B cell (primary cell): ENCODE measurements around the gene YWHAE. TPM values are rescaled to one million over a fixed set of nuclear protein-coding genes. Genes with fewer than 3 reads are reported as not detected.
"Not testable (repeated sequence)": the region's sequence is repeated elsewhere in the genome, so short reads cannot be mapped to it uniquely, and the experiment has no call there.

ENCODE experiments used
- ATAC-seq: fragments of 200-7000 bp; cut with Tn5 transposase; one replicate; pipeline ENCODE4 v1.10.0; 2021; ENCODE audit warnings: low read depth, mild to moderate bottlenecking, moderate number of reproducible peaks, moderate library complexity
- CTCF ChIA-PET: fragments of 350-600 bp; sonication (Branson Sonifier 250); formaldehyde crosslinking; loops from one replicate; lab custom pipeline; 2021; ENCODE audit warnings: antibody characterized with exemption, inconsistent platforms; lab: Charles Lee
- POLR2A ChIA-PET: fragments of 350-600 bp; sonication (Branson Sonifier 250); formaldehyde crosslinking; loops from one replicate; lab custom pipeline; 2021; ENCODE audit warnings: antibody characterized with exemption; lab: Charles Lee
- DNase-seq: peaks from one replicate; pipeline ENCODE4 v3.0.0; 2013
- H2AFZ ChIP-seq: 2 replicates; pipeline ENCODE4 v1.6.1; 2012; ENCODE audit warnings: mild to moderate bottlenecking, low read depth, low read length; ENCODE audit not compliant: insufficient read depth, poor library complexity, severe bottlenecking
- H3K27ac ChIP-seq, 2 donors: 1 replicate in 1 of 2; 2 replicates in 1 of 2; pipeline ENCODE4 v1.5.1; 2012 to 2013; ENCODE audit warnings: low read length in 2 of 2, mild to moderate bottlenecking in 2 of 2, moderate library complexity in 1 of 2
- H3K27me3 ChIP-seq, 4 experiments: fragments of 200-600 bp in 1 of 4; sonication (generic) in 1 of 4; replicated peaks in 1 of 4; 1 replicate in 2 of 4; 2 replicates in 2 of 4; pipeline versions ENCODE4 v1.6.1 to v1.7.0; 2013 to 2016; ENCODE audit warnings: low read length in 3 of 4, mild to moderate bottlenecking in 2 of 4, mixed read lengths in 1 of 4, moderate library complexity in 1 of 4; ENCODE audit not compliant: insufficient read depth in 4 of 4, control insufficient read depth in 3 of 4; ENCODE audit errors: control extremely low read depth in 1 of 4
- H3K36me3 ChIP-seq, 2 experiments: replicated peaks in 1 of 2; 1 replicate in 1 of 2; 2 replicates in 1 of 2; pipeline versions ENCODE4 v1.6.1 to v1.7.1; 2013; ENCODE audit warnings: low read length in 1 of 2; ENCODE audit not compliant: insufficient read depth in 2 of 2, control insufficient read depth in 1 of 2; ENCODE audit errors: control extremely low read depth in 1 of 2, extremely low read depth in 1 of 2
- H3K4me1 ChIP-seq, 2 donors: fragments of 200-600 bp in 1 of 2; sonication (generic) in 1 of 2; 1 replicate in 1 of 2; 2 replicates in 1 of 2; pipeline versions ENCODE4 v1.5.1 to v1.6.1; 2013 to 2017; ENCODE audit warnings: low read length in 2 of 2; ENCODE audit not compliant: control insufficient read depth in 2 of 2, insufficient read depth in 2 of 2
- H3K4me2 ChIP-seq: replicated peaks from 2 replicates; pipeline ENCODE3; 2012; ENCODE audit warnings: mild to moderate bottlenecking, low read depth, low read length; ENCODE audit not compliant: poor library complexity, severe bottlenecking
- H3K4me3 ChIP-seq, 5 experiments: fragments of 200-600 bp in 1 of 5; sonication (generic) in 1 of 5; 1 replicate in 3 of 5; 2 replicates in 2 of 5; pipeline versions ENCODE4 v1.5.1 to v1.7.0; 2011 to 2016; ENCODE audit warnings: low read length in 4 of 5, mild to moderate bottlenecking in 4 of 5, low read depth in 2 of 5, control low read depth in 1 of 5, moderate library complexity in 1 of 5; ENCODE audit not compliant: insufficient read depth in 1 of 5; ENCODE audit errors: control extremely low read depth in 1 of 5, extremely low read depth in 1 of 5
- H3K79me2 ChIP-seq: fragments of 200-600 bp; sonication (generic); one replicate; pipeline ENCODE4 v1.6.0; 2016; ENCODE audit warnings: low read length; ENCODE audit not compliant: control insufficient read depth, insufficient read depth
- H3K9ac ChIP-seq: fragments of 200-600 bp; sonication (generic); 2 replicates; pipeline ENCODE4 v1.6.1; 2017; ENCODE audit warnings: mild to moderate bottlenecking, low read length, moderate library complexity
- H3K9me3 ChIP-seq, 3 donors: one replicate each; pipeline versions ENCODE4 v1.6.1 to v1.7.1; 2013; ENCODE audit warnings: low read length in 2 of 3; ENCODE audit not compliant: control insufficient read depth in 2 of 3, insufficient read depth in 1 of 3; ENCODE audit errors: control extremely low read depth in 1 of 3
- H4K20me1 ChIP-seq: 2 replicates; pipeline ENCODE4 v1.6.0; 2012; ENCODE audit warnings: mild to moderate bottlenecking, low read length; ENCODE audit not compliant: insufficient read depth, control insufficient read depth, poor library complexity, severe bottlenecking
- H3K27ac Mint-ChIP-seq: one replicate; pipeline ENCODE4 v1.8.0; 2021; ENCODE audit warnings: mixed read lengths
- H3K27me3 Mint-ChIP-seq: one replicate; pipeline ENCODE4 v1.8.0; 2021; ENCODE audit warnings: mixed read lengths
- H3K4me1 Mint-ChIP-seq: one replicate; pipeline ENCODE4 v1.8.0; 2021; ENCODE audit warnings: mixed read lengths
- H3K4me3 Mint-ChIP-seq: one replicate; pipeline ENCODE4 v1.8.0; 2021; ENCODE audit warnings: mixed read lengths
- H3K9me3 Mint-ChIP-seq: one replicate; pipeline ENCODE4 v1.8.0; 2022; ENCODE audit warnings: mixed read lengths; ENCODE audit not compliant: insufficient read depth
- EZH2 ChIP-seq: IDR thresholded peaks from 2 replicates; pipeline ENCODE4 v1.6.1; 2012; ENCODE audit warnings: borderline replicate concordance, low read depth, mild to moderate bottlenecking, moderate library complexity, low read length; ENCODE audit not compliant: insufficient read depth, poor library complexity, severe bottlenecking
- WGBS: methylation state at CpG from one replicate; pipeline ENCODE4 v1.1.5; 2013; ENCODE audit warnings: missing lambda C conversion rate; ENCODE audit not compliant: insufficient coverage; 5-methylcytosine and 5-hydroxymethylcytosine counted together
- intact Hi-C: fragments of 100-400 bp; cut with micrococcal nuclease; formaldehyde crosslinking; loops from one replicate; pipeline ENCODE4 v1.10.0; 2022
- polyA plus RNA-seq: library from polyadenylated mRNA; depleted of rRNA; stranded (reverse); fragments of >200 nt; gene quantifications from 2 replicates; pipeline ENCODE4 v1.2.3, GENCODE V29; 2012
- total RNA-seq, 2 donors: library from RNA; stranded (reverse); fragments of 120-200 nt in 1 of 2; gene quantifications; 1 replicate in 1 of 2; 2 replicates in 1 of 2; pipeline versions ENCODE4 v1.2.3 to v1.2.4, GENCODE V29; 2013 to 2022
- TF ChIP-seq, protein P1 (sequence below): fragments of 200-600 bp; IDR thresholded peaks from one replicate; pipeline ENCODE4 v1.8.0; 2022; ENCODE audit warnings: antibody characterized with exemption, mild to moderate bottlenecking

Gene YWHAE
- total and polyA plus RNA-seq, 2 donors (not counting 1 experiment from before 2014, with no cell fraction given): 54.3 to 149 TPM

DNA sequence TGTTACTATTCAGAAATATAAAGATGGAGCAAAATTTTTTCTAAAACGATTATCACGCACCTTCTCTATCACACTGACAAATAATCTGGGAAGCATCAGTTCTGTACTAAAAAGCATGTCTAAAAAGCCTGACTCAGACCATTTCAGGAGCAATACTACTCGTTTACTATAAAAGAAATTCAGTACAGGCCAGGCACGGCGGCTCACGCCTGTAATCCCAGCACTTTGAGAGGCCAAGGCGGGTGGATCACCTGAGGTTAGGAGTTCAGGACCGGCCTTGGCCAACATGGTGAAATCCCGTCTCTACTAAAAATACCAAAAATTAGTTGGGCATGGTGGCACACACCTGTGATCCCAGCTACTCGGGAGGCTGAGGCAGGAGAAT lies 21.6 kb downstream of the YWHAE start:
- Histone ChIP-seq H4K20me1 (peaks cover 99% of the 10 kb centered on the region), H3K36me3 (peaks cover 0 to 18% of the 10 kb centered on the region in 2 experiments), H3K4me1 (peaks cover 69 to 73% of the 10 kb centered on the region in 2 donors), H3K79me2 (peaks cover 100% of the 10 kb centered on the region), H3K27ac (peak overlapping the region in 1 of 2 donors; percentile 70)
- H3K9ac ChIP-seq, ATAC-seq, H3K4me2 ChIP-seq, DNase-seq, H3K27me3 Mint-ChIP-seq, H3K9me3 Mint-ChIP-seq, H2AFZ ChIP-seq, POLR2A ChIA-PET, H3K27me3 ChIP-seq, H3K4me3 ChIP-seq, H3K9me3 ChIP-seq, intact Hi-C loops: not testable (repeated sequence)
- H3K4me3 Mint-ChIP-seq: peak overlapping the region; percentile 50
- H3K4me1 Mint-ChIP-seq: peaks cover 81% of the 10 kb centered on the region
- 92% methylated on average over 9 of the region's 10 CpGs for WGBS
- CTCF ChIA-PET: interaction anchor here (0.9 to 2.9 kb wide), 3 partner anchors 11 to 19 kb away, joined by 3 to 25 read pairs (median 4); no protein-coding TSS in a partner anchor
- H3K27ac Mint-ChIP-seq: peak overlapping the region; percentile 32

DNA sequence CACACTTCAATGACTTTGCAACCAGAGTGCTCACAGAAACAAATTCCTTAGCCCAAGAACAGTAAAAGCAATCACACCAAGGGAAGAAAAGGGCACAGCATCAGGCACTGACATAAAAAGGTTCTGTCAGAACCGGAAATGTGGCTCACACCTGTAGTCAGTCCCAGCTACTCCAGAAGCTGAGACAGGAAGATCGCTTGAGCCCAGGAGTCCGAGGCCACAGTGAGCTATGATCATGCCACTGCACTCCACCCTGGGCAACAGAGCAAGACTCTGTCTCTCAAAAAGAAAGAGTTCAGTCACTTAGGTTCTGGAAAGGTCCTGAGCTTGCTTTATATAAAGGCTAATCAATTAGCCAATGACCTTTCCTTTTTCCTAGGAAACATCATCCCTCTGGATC lies 22.7 kb downstream of the YWHAE start:
- ChIA-PET CTCF (interaction anchor here (1.2 to 2.9 kb wide), 5 partner anchors 11 to 139 kb away, joined by 3 to 25 read pairs (median 6); partner anchors contain the start of gene INPP5K), POLR2A (interaction anchor here (0.6 to 1.4 kb wide), 2 partner anchors 38 to 139 kb away, joined by 3 to 4 read pairs; partner anchors contain the start of gene INPP5K)
- H3K4me1 ChIP-seq: peaks cover 69 to 73% of the 10 kb centered on the region in 2 donors
- H3K27ac ChIP-seq: no peak overlapping the region
- H3K36me3 ChIP-seq: peaks cover 0 to 27% of the 10 kb centered on the region in 2 experiments
- peaks cover 100% of the 10 kb centered on the region for H3K79me2 ChIP-seq
- peak overlapping the region; percentile 2 for H3K4me3 Mint-ChIP-seq
- DNase-seq (no peak), ATAC-seq (no peak)
- H3K27me3 ChIP-seq: no peaks in the 10 kb centered on the region
- H3K27me3 Mint-ChIP-seq: no peaks in the 10 kb centered on the region
- peak overlapping the region; percentile 9 for H3K4me2 ChIP-seq
- peaks cover 87% of the 10 kb centered on the region for H3K4me1 Mint-ChIP-seq
- H3K9ac ChIP-seq: no peak overlapping the region
- no peaks in the 10 kb centered on the region for H3K9me3 ChIP-seq
- H3K27ac Mint-ChIP-seq: no peak overlapping the region
- H2AFZ ChIP-seq: no peak overlapping the region
- H4K20me1 ChIP-seq: peaks cover 99% of the 10 kb centered on the region
- intact Hi-C loops: no loop called here
- 73% methylated on average over 3 of the region's 3 CpGs for WGBS
- no peak for TF ChIP-seq EZH2
- TF ChIP-seq, protein P1, sequence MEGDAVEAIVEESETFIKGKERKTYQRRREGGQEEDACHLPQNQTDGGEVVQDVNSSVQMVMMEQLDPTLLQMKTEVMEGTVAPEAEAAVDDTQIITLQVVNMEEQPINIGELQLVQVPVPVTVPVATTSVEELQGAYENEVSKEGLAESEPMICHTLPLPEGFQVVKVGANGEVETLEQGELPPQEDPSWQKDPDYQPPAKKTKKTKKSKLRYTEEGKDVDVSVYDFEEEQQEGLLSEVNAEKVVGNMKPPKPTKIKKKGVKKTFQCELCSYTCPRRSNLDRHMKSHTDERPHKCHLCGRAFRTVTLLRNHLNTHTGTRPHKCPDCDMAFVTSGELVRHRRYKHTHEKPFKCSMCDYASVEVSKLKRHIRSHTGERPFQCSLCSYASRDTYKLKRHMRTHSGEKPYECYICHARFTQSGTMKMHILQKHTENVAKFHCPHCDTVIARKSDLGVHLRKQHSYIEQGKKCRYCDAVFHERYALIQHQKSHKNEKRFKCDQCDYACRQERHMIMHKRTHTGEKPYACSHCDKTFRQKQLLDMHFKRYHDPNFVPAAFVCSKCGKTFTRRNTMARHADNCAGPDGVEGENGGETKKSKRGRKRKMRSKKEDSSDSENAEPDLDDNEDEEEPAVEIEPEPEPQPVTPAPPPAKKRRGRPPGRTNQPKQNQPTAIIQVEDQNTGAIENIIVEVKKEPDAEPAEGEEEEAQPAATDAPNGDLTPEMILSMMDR: no peak
- no peaks in the 10 kb centered on the region for H3K9me3 Mint-ChIP-seq
- H3K4me3 ChIP-seq: no peak overlapping the region
